HepG2 (cell line): ENCODE results near the gene ABCA8. TPM values are rescaled to one million over a fixed set of nuclear protein-coding genes. Genes with fewer than 3 reads are reported as not detected.

Experiments
- CEBPB ChIP-seq: IDR thresholded peaks from 2 replicates; pipeline ENCODE4 v1.6.1; 2011; ENCODE audit warnings: low read depth, low read length, improper control_type of control experiment, borderline replicate concordance
- FOXA1 ChIP-seq, 2 experiments: fragments of 450-650 bp in 1 of 2; sonication (generic) in 1 of 2; formaldehyde crosslinking in 1 of 2; IDR thresholded peaks; 2 replicates each; pipeline versions ENCODE4 v1.4.0 to v1.6.1; 2016 to 2020; ENCODE audit warnings: missing genetic modification reagents in 1 of 2
- HDAC1 ChIP-seq: sonication (generic); formaldehyde crosslinking; IDR thresholded peaks from 2 replicates; pipeline ENCODE4 v1.5.1; 2020; ENCODE audit warnings: mild to moderate bottlenecking, missing genetic modification reagents
- NR2C2 ChIP-seq: sonication (generic); formaldehyde crosslinking; IDR thresholded peaks from 2 replicates; pipeline ENCODE4 v1.4.0; 2020; ENCODE audit warnings: missing genetic modification reagents, mild to moderate bottlenecking, moderate library complexity, borderline replicate concordance
- PRDM4 ChIP-seq: sonication (generic); formaldehyde crosslinking; IDR thresholded peaks from 2 replicates; pipeline ENCODE4 v1.9.0; 2021; ENCODE audit warnings: missing genetic modification reagents, borderline replicate concordance
- SKI ChIP-seq: fragments of 450-650 bp; IDR thresholded peaks from one replicate; pipeline ENCODE4 v1.6.1; 2018; ENCODE audit warnings: mild to moderate bottlenecking; ENCODE audit not compliant: partially characterized antibody
- SMAD3 ChIP-seq: sonication (generic); formaldehyde crosslinking; IDR thresholded peaks from 2 replicates; pipeline ENCODE4 v1.4.0; 2020; ENCODE audit warnings: missing genetic modification reagents
- SP5 ChIP-seq: IDR thresholded peaks from 2 replicates; pipeline ENCODE4 v1.6.1; 2016; ENCODE audit warnings: low read depth, borderline replicate concordance
- TFDP2 ChIP-seq: sonication (generic); formaldehyde crosslinking; IDR thresholded peaks from 2 replicates; pipeline ENCODE4 v1.4.0; 2020; ENCODE audit warnings: missing genetic modification reagents
- TOPORS ChIP-seq: sonication (generic); formaldehyde crosslinking; IDR thresholded peaks from 2 replicates; pipeline ENCODE4 v1.8.0; 2023; ENCODE audit warnings: mild to moderate bottlenecking, missing genetic modification reagents
- ZBTB7B ChIP-seq: sonication (generic); formaldehyde crosslinking; IDR thresholded peaks from 2 replicates; pipeline ENCODE4 v1.4.0; 2020; ENCODE audit warnings: missing genetic modification reagents
- ZNF12 ChIP-seq: sonication (generic); formaldehyde crosslinking; IDR thresholded peaks from 2 replicates; pipeline ENCODE4 v1.5.0; 2020; ENCODE audit warnings: missing genetic modification reagents
- ZNF121 ChIP-seq: sonication (generic); formaldehyde crosslinking; IDR thresholded peaks from 2 replicates; pipeline ENCODE4 v1.5.0; 2020; ENCODE audit warnings: mild to moderate bottlenecking, missing genetic modification reagents
- ZNF549 ChIP-seq: sonication (generic); formaldehyde crosslinking; IDR thresholded peaks from 2 replicates; pipeline ENCODE4 v1.5.0; 2020; ENCODE audit warnings: missing genetic modification reagents
- ZNF704 ChIP-seq: sonication (generic); formaldehyde crosslinking; IDR thresholded peaks from 2 replicates; pipeline ENCODE4 v1.8.1; 2023; ENCODE audit warnings: mild to moderate bottlenecking, inconsistent platforms, moderate library complexity, missing genetic modification reagents, borderline replicate concordance
- polyA plus RNA-seq, 8 experiments: library from polyadenylated mRNA; depleted of rRNA in 3 of 8; stranded (reverse) in 7 of 8; unstranded in 1 of 8; fragments of >200 nt; fragmentation: Illumina TruSeq in 4 of 8; extraction: Trizol in 4 of 8; gene quantifications; 2 replicates each; pipeline versions ENCODE4 v1.2.1 to v1.2.3, GENCODE V29; 2011 to 2016; ENCODE audit warnings: low read depth in 4 of 8, missing spikeins in 1 of 8, mixed read lengths in 1 of 8; ENCODE audit not compliant: insufficient read depth in 1 of 8
- total RNA-seq, 5 experiments: library from RNA; depleted of rRNA; stranded (reverse); fragments of >200 nt; fragmentation: Illumina TruSeq; extraction: Trizol; gene quantifications; 2 replicates each; pipeline ENCODE4 v1.2.3, GENCODE V29; 2016; ENCODE audit warnings: low read depth in 1 of 5
- TF ChIP-seq, protein P1 (sequence below): IDR thresholded peaks from 2 replicates; pipeline ENCODE4 v1.6.1; 2012; ENCODE audit warnings: inconsistent platforms
- TF ChIP-seq, protein P2 (sequence below): IDR thresholded peaks from 2 replicates; pipeline ENCODE4 v1.6.1; 2018; ENCODE audit warnings: missing genetic modification reagents
- TF ChIP-seq, protein P3 (sequence below): sonication (generic); formaldehyde crosslinking; IDR thresholded peaks from 2 replicates; pipeline ENCODE4 v1.5.0; 2020; ENCODE audit warnings: missing genetic modification reagents
- TF ChIP-seq, protein P4 (sequence below): sonication (generic); formaldehyde crosslinking; IDR thresholded peaks from 2 replicates; pipeline ENCODE4 v1.4.0; 2020; ENCODE audit warnings: missing genetic modification reagents

Gene ABCA8
- total and polyA plus RNA-seq, 2 of the 13 experiments (the other 11 are each of a cell fraction or from before 2014, with no cell fraction given): 0.05 to 0.18 TPM

DNA sequence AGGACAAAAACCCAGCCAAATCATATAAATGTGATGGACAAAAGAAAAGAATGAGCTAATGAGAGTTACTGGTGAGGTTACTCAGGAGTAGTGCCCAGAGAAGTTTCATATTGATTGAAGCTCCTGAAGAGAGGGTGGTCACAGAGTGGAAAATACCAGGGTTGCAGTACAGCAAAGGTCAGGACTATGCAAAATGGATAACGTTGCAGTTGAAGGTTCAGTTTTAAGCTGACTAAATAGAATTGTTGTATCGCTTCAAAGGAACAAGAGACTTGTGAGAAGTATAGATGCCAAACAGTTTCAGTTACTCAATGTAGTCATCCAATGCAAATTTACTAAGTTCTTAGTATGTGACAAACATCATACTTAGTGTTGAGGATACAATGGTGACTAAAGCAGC is 47.1 kb downstream of the ABCA8 start (continued):
- TF ChIP-seq, protein P1, sequence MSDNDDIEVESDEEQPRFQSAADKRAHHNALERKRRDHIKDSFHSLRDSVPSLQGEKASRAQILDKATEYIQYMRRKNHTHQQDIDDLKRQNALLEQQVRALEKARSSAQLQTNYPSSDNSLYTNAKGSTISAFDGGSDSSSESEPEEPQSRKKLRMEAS: no peak
- TF ChIP-seq NR2C2: peak; percentile 27; the same call in 1 of the 2 replicates
- TF ChIP-seq ZBTB7B (CRISPR knock-in tag): peak; percentile 61; the same call in 1 of the 2 replicates
- TF ChIP-seq TFDP2 (CRISPR knock-in tag): no peak
- no peak for TF ChIP-seq FOXA1 (IDR thresholded peaks at IDR 0.05)
- peak; percentile 46; the same call in 1 of the 2 replicates for TF ChIP-seq FOXA1 (CRISPR knock-in tag; IDR thresholded peaks at IDR 0.05)
- TF ChIP-seq, protein P2, sequence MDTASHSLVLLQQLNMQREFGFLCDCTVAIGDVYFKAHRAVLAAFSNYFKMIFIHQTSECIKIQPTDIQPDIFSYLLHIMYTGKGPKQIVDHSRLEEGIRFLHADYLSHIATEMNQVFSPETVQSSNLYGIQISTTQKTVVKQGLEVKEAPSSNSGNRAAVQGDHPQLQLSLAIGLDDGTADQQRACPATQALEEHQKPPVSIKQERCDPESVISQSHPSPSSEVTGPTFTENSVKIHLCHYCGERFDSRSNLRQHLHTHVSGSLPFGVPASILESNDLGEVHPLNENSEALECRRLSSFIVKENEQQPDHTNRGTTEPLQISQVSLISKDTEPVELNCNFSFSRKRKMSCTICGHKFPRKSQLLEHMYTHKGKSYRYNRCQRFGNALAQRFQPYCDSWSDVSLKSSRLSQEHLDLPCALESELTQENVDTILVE (CRISPR knock-in tag): no peak; the same call in 1 of the 2 replicates
- TF ChIP-seq ZNF121: no peak
- TF ChIP-seq, protein P3, sequence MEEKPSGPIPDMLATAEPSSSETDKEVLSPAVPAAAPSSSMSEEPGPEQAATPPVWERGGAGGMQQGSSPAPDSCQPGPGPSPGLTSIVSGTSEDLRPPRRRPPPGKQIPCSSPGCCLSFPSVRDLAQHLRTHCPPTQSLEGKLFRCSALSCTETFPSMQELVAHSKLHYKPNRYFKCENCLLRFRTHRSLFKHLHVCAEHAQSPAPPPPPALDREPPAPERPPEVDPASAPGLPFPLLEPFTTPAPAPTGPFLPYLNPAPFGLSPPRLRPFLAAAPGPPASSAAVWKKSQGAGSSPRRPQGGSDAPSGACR (CRISPR knock-in tag): no peak
- 0 out of 2 replicates have a peak, but pooled peaks have one; percentile 63 for TF ChIP-seq TOPORS
- TF ChIP-seq ZNF12: 0 out of 2 replicates have a peak, but pooled peaks have one; percentile 49
- no peak for TF ChIP-seq PRDM4 (CRISPR knock-in tag)
- no peak for TF ChIP-seq SP5 (CRISPR knock-in tag)
- peak; percentile 19 for TF ChIP-seq SKI
- no peak for TF ChIP-seq SMAD3
- 0 out of 2 replicates have a peak, but pooled peaks have one; percentile 33 for TF ChIP-seq HDAC1 (CRISPR knock-in tag)
- TF ChIP-seq ZNF704: no peak
- TF ChIP-seq CEBPB: no peak; the same call in 1 of the 2 replicates
- TF ChIP-seq, protein P4, sequence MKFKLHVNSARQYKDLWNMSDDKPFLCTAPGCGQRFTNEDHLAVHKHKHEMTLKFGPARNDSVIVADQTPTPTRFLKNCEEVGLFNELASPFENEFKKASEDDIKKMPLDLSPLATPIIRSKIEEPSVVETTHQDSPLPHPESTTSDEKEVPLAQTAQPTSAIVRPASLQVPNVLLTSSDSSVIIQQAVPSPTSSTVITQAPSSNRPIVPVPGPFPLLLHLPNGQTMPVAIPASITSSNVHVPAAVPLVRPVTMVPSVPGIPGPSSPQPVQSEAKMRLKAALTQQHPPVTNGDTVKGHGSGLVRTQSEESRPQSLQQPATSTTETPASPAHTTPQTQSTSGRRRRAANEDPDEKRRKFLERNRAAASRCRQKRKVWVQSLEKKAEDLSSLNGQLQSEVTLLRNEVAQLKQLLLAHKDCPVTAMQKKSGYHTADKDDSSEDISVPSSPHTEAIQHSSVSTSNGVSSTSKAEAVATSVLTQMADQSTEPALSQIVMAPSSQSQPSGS (CRISPR knock-in tag): peak; percentile 45; the same call in 1 of the 2 replicates
- no peak for TF ChIP-seq ZNF549
